Endothelial cell of umbilical vein (primary cell): Measurements from ENCODE around the gene GALNT12. TPM values are rescaled to one million over a fixed set of nuclear protein-coding genes. Genes with fewer than 3 reads are reported as not detected.

ENCODE experiments used
- BruUV-seq: library from RNA; stranded (reverse); fragments of 400-500 nt; replicated peaks from 2 replicates; lab custom pipeline; 2021; lab: Mats Ljungman, UMichigan
- CTCF ChIA-PET: fragments of 300-600, 350-600 bp; sonication (Branson Sonifier 250); formaldehyde crosslinking; loops from one replicate; lab custom pipeline; 2021; ENCODE audit warnings: antibody characterized with exemption, inconsistent platforms; lab: Charles Lee
- POLR2A ChIA-PET: fragments of 300-600, 350-600 bp; sonication (Branson Sonifier 250); formaldehyde crosslinking; loops from one replicate; lab custom pipeline; 2021; ENCODE audit warnings: antibody characterized with exemption, inconsistent platforms; lab: Charles Lee
- DNase-seq: peaks from one replicate; pipeline ENCODE4 v3.0.0-alpha.2; 2011; ENCODE audit warnings: low read depth, low spot score
- FAIRE-seq: peaks from 2 replicates; lab custom pipeline; 2011; peaks lifted over from hg19 to GRCh38; lab: Jason Lieb, UNC
- H2AFZ ChIP-seq: 2 replicates; pipeline ENCODE4 v1.6.0; 2012; ENCODE audit warnings: low read depth, low read length, control low read depth, inconsistent platforms
- H3K27ac ChIP-seq: 2 replicates; pipeline ENCODE4 v1.5.1; 2011; ENCODE audit warnings: low read depth, mild to moderate bottlenecking, control low read depth, low read length, moderate library complexity; ENCODE audit not compliant: insufficient read depth
- H3K27me3 ChIP-seq, 2 experiments: 2 replicates each; pipeline versions ENCODE4 v1.6.0 to v1.6.1; 2011; ENCODE audit warnings: low read length in 2 of 2, mixed read lengths in 1 of 2; ENCODE audit not compliant: control insufficient read depth in 2 of 2, insufficient read depth in 2 of 2
- H3K36me3 ChIP-seq, 2 experiments: 2 replicates in 1 of 2; 3 replicates in 1 of 2; pipeline ENCODE4 v1.5.1; 2011; ENCODE audit warnings: low read length in 2 of 2, mild to moderate bottlenecking in 1 of 2, moderate library complexity in 1 of 2; ENCODE audit not compliant: control insufficient read depth in 2 of 2, insufficient read depth in 2 of 2; ENCODE audit errors: extremely low read depth in 1 of 2
- H3K4me1 ChIP-seq: 3 replicates; pipeline ENCODE4 v1.5.1; 2011; ENCODE audit warnings: mild to moderate bottlenecking, low read length; ENCODE audit not compliant: control insufficient read depth, insufficient read depth; ENCODE audit errors: extremely low read depth
- H3K4me2 ChIP-seq: 2 replicates; pipeline ENCODE4 v1.6.1; 2011; ENCODE audit warnings: low read length, control low read depth, mixed read lengths; ENCODE audit not compliant: insufficient read depth
- H3K4me3 ChIP-seq, 3 experiments: fragments of 200-600 bp in 1 of 3; sonication (generic), shearing (Covaris generic) in 1 of 3; replicated peaks in 1 of 3; 2 replicates each; pipeline ENCODE4 v1.5.1; 2011 to 2016; ENCODE audit warnings: control low read depth in 3 of 3, low read length in 3 of 3, mild to moderate bottlenecking in 2 of 3, inconsistent platforms in 1 of 3, low read depth in 1 of 3, moderate library complexity in 1 of 3; ENCODE audit not compliant: insufficient read depth in 1 of 3
- H3K79me2 ChIP-seq: 2 replicates; pipeline ENCODE4 v1.6.0; 2012; ENCODE audit warnings: low read length, inconsistent platforms; ENCODE audit not compliant: control insufficient read depth, insufficient read depth
- H3K9ac ChIP-seq: replicated peaks from 2 replicates; pipeline ENCODE3; 2011; ENCODE audit warnings: low read length, control low read depth; ENCODE audit not compliant: insufficient read depth; ENCODE audit errors: extremely low read depth
- H3K9me1 ChIP-seq: replicated peaks from 3 replicates; pipeline ENCODE4 v1.6.0; 2011; ENCODE audit warnings: mild to moderate bottlenecking, low read length; ENCODE audit not compliant: control insufficient read depth, insufficient read depth; ENCODE audit errors: extremely low read depth
- H3K9me3 ChIP-seq: replicated peaks from 2 replicates; pipeline ENCODE4 v1.5.1; 2012; ENCODE audit warnings: low read length, inconsistent platforms; ENCODE audit not compliant: control insufficient read depth, insufficient read depth
- H4K20me1 ChIP-seq: replicated peaks from 2 replicates; pipeline ENCODE3; 2011; ENCODE audit warnings: mild to moderate bottlenecking, low read length; ENCODE audit not compliant: control insufficient read depth, insufficient read depth; ENCODE audit errors: extremely low read depth
- CTCF ChIP-seq, 2 donors: IDR thresholded peaks; 1 replicate in 1 of 2; 2 replicates in 1 of 2; pipeline ENCODE4 v1.5.1; 2011; ENCODE audit warnings: low read length in 2 of 2, mild to moderate bottlenecking in 2 of 2, moderate library complexity in 2 of 2, control low read depth in 1 of 2, inconsistent platforms in 1 of 2, low read depth in 1 of 2; ENCODE audit not compliant: insufficient read depth in 1 of 2; ENCODE audit errors: extremely low read depth in 1 of 2
- EZH2 ChIP-seq: IDR thresholded peaks from 2 replicates; pipeline ENCODE4 v1.6.1; 2012; ENCODE audit warnings: borderline replicate concordance, low read depth, mild to moderate bottlenecking, moderate library complexity, low read length, inconsistent platforms; ENCODE audit not compliant: severe bottlenecking
- FOS ChIP-seq: IDR thresholded peaks from 2 replicates; pipeline ENCODE4 v1.6.1; 2011; ENCODE audit warnings: mild to moderate bottlenecking, low read length, moderate library complexity, borderline replicate concordance; ENCODE audit not compliant: insufficient read depth
- GATA2 ChIP-seq: IDR thresholded peaks from 2 replicates; pipeline ENCODE4 v1.7.0; 2011; ENCODE audit warnings: low read depth, mild to moderate bottlenecking, moderate library complexity, mixed read lengths, low read length; ENCODE audit not compliant: insufficient read length, insufficient read depth
- JUN ChIP-seq: IDR thresholded peaks from 2 replicates; pipeline ENCODE4 v1.6.1; 2011; ENCODE audit warnings: borderline replicate concordance, low read depth; ENCODE audit not compliant: insufficient read length, insufficient read depth
- MAX ChIP-seq: IDR thresholded peaks from 2 replicates; pipeline ENCODE4 v1.6.1; 2011; ENCODE audit not compliant: insufficient read depth, insufficient read length
- MYC ChIP-seq: IDR thresholded peaks from one replicate; pipeline ENCODE4 v1.6.1; 2011; ENCODE audit warnings: mild to moderate bottlenecking, low read depth, low read length
- POLR2A ChIP-seq: IDR thresholded peaks from 2 replicates; pipeline ENCODE4 v1.6.1; 2012; ENCODE audit warnings: low read depth, mild to moderate bottlenecking, control low read depth, low read length
- POLR2AphosphoS5 ChIP-seq: IDR thresholded peaks from 2 replicates; pipeline ENCODE4 v1.6.1; 2012; ENCODE audit warnings: low read depth, mild to moderate bottlenecking, control low read depth, low read length, moderate library complexity; ENCODE audit not compliant: insufficient read depth
- dilution Hi-C: fragments of 300-500 bp; cut with MboI; formaldehyde crosslinking; loops from one replicate; pipeline ENCODE4 v1.15.0; 2019; ENCODE audit warnings: low sequenced_read_pairs; ENCODE audit not compliant: extremely low pct_ligation_motif_present
- intact Hi-C: fragments of 100-400 bp; cut with micrococcal nuclease; formaldehyde crosslinking; loops from one replicate; pipeline ENCODE4 v1.10.0; 2022
- polyA plus RNA-seq, 4 experiments: library from polyadenylated mRNA; depleted of rRNA in 3 of 4; stranded (reverse) in 3 of 4; unstranded in 1 of 4; fragments of >200 nt; gene quantifications; 2 replicates each; pipeline versions ENCODE4 v1.2.1 to v1.2.3, GENCODE V29; 2011 to 2012; ENCODE audit warnings: missing spikeins in 1 of 4
- total RNA-seq: library from RNA; stranded (reverse); gene quantifications from 2 replicates; pipeline ENCODE4 v1.2.3, GENCODE V29; 2021

Gene GALNT12
- total and polyA plus RNA-seq, 2 donors (not counting 3 experiments of a cell fraction or from before 2014, with no cell fraction given): 0.26 to 0.44 TPM

GRCh38 chr9:98881836-98882568, 74.5 kb downstream of the GALNT12 start:
- FAIRE-seq: no peak

More at GRCh38 chr9:98881836-98882568, 74.5 kb downstream of the GALNT12 start:
- Histone ChIP-seq H3K79me2 (no peaks in the 10 kb centered on the region), H3K9me3 (no peaks in the 10 kb centered on the region), H3K4me2 (no peak overlapping the region), H3K9me1 (no peaks in the 10 kb centered on the region), H3K4me1 (peaks cover 14% of the 10 kb centered on the region), H3K27ac (no peak overlapping the region), H3K27me3 (peaks cover 4 to 12% of the 10 kb centered on the region in 2 experiments), H3K36me3 (no peaks in the 10 kb centered on the region), H4K20me1 (no peaks in the 10 kb centered on the region), H2AFZ (no peak overlapping the region), H3K4me3 (no peak overlapping the region), H3K9ac (no peak overlapping the region)
- ChIA-PET POLR2A (no interaction called here), CTCF (no interaction called here)
- no peak for DNase-seq
- BruUV-seq: no TSS peak
- TF ChIP-seq POLR2A (no peak), EZH2 (no peak), FOS (no peak), POLR2AphosphoS5 (no peak), MYC (no peak), JUN (no peak), MAX (no peak), GATA2 (no peak), CTCF (IDR thresholded peaks at IDR 0.05; ENCODE audit: extremely low read depth in 1 of 2, insufficient read depth in 1 of 2, low read depth in 1 of 2, low read length in 2 of 2) (no peak)
- dilution Hi-C loops: no loop called here
- intact Hi-C loops: no loop called here
